ENCODE results near the gene GLTPD2. TPM values are rescaled to one million over a fixed set of nuclear protein-coding genes. Genes with fewer than 3 reads are reported as not detected.

GLTPD2 gene
- total and polyA plus RNA-seq, 2 donors (not counting 1 experiment from before 2014, with no cell fraction given), result not detected

DNA sequence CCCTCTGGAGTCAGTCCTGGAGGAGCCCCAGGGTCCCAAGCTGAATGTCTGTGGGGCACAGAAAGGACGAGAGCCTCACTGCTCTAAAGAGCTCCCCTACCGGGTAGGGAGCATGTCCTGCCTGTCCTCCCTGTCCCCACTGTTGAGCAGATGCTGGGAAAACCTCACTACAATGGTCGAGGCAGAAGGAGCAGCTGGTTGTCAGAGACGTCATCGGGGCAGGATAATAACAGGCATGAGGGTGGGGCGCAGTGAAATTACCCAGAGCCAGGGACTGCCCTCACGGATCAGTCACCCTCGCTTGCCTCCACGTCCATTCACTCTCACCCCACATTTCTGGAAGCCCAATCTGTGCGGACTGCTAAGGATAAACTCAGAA is 16.5 kb upstream of the GLTPD2 start:
- Histone ChIP-seq H3K9ac (ENCODE audit: low read length) (no peak overlapping the region), H3K27ac (ENCODE audit: low read length in 2 of 2) (no peak overlapping the region), H3K27me3 (replicated peaks in 1 of 4; ENCODE audit: control extremely low read depth in 1 of 4, control insufficient read depth in 3 of 4, insufficient read depth in 4 of 4, low read length in 3 of 4) (peaks cover 0 to 4% (median 0%) of the 10 kb centered on the region in 4 experiments), H3K9me3 (ENCODE audit: control extremely low read depth in 1 of 3, control insufficient read depth in 2 of 3, insufficient read depth in 1 of 3, low read length in 2 of 3) (no peaks in the 10 kb centered on the region), H4K20me1 (ENCODE audit: control insufficient read depth, insufficient read depth, low read length, poor library complexity, severe bottlenecking) (no peaks in the 10 kb centered on the region), H3K36me3 (replicated peaks in 1 of 2; ENCODE audit: control extremely low read depth in 1 of 2, control insufficient read depth in 1 of 2, extremely low read depth in 1 of 2, insufficient read depth in 2 of 2, low read length in 1 of 2) (no peaks in the 10 kb centered on the region), H3K4me3 (ENCODE audit: control extremely low read depth in 1 of 5, extremely low read depth in 1 of 5, insufficient read depth in 1 of 5, low read depth in 2 of 5, low read length in 4 of 5) (no peak overlapping the region), H2AFZ (ENCODE audit: insufficient read depth, low read depth, low read length, poor library complexity, severe bottlenecking) (no peak overlapping the region), H3K4me2 (replicated peaks; ENCODE audit: low read depth, low read length, poor library complexity, severe bottlenecking) (no peak overlapping the region), H3K79me2 (ENCODE audit: control insufficient read depth, insufficient read depth, low read length) (no peaks in the 10 kb centered on the region), H3K4me1 (ENCODE audit: control insufficient read depth in 2 of 2, insufficient read depth in 2 of 2, low read length in 2 of 2) (peaks cover 3 to 10% of the 10 kb centered on the region in 2 donors)
- ATAC-seq (ENCODE audit: low read depth) (no peak), DNase-seq (no peak)
- intact Hi-C loops (cut with micrococcal nuclease), result no loop called here
- 80% methylated on average over 7 of the region's 10 CpGs for WGBS (ENCODE audit: insufficient coverage)
- Mint-ChIP-seq H3K27me3 (peaks cover 10% of the 10 kb centered on the region), H3K4me1 (peaks cover 9% of the 10 kb centered on the region), H3K9me3 (ENCODE audit: insufficient read depth) (no peaks in the 10 kb centered on the region), H3K4me3 (no peak overlapping the region), H3K27ac (no peak overlapping the region)
- POLR2A ChIA-PET, result no interaction called here
- no peak for TF ChIP-seq EZH2 (IDR thresholded peaks at IDR 0.05; ENCODE audit: borderline replicate concordance, insufficient read depth, low read depth, low read length, poor library complexity, severe bottlenecking)
- TF ChIP-seq, protein P1, sequence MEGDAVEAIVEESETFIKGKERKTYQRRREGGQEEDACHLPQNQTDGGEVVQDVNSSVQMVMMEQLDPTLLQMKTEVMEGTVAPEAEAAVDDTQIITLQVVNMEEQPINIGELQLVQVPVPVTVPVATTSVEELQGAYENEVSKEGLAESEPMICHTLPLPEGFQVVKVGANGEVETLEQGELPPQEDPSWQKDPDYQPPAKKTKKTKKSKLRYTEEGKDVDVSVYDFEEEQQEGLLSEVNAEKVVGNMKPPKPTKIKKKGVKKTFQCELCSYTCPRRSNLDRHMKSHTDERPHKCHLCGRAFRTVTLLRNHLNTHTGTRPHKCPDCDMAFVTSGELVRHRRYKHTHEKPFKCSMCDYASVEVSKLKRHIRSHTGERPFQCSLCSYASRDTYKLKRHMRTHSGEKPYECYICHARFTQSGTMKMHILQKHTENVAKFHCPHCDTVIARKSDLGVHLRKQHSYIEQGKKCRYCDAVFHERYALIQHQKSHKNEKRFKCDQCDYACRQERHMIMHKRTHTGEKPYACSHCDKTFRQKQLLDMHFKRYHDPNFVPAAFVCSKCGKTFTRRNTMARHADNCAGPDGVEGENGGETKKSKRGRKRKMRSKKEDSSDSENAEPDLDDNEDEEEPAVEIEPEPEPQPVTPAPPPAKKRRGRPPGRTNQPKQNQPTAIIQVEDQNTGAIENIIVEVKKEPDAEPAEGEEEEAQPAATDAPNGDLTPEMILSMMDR (IDR thresholded peaks at IDR 0.05), result no peak
- CTCF ChIA-PET, result interaction anchor here (1.4 kb wide), 1 partner anchor 24 kb away, joined by 4 read pairs; no protein-coding TSS in a partner anchor

DNA sequence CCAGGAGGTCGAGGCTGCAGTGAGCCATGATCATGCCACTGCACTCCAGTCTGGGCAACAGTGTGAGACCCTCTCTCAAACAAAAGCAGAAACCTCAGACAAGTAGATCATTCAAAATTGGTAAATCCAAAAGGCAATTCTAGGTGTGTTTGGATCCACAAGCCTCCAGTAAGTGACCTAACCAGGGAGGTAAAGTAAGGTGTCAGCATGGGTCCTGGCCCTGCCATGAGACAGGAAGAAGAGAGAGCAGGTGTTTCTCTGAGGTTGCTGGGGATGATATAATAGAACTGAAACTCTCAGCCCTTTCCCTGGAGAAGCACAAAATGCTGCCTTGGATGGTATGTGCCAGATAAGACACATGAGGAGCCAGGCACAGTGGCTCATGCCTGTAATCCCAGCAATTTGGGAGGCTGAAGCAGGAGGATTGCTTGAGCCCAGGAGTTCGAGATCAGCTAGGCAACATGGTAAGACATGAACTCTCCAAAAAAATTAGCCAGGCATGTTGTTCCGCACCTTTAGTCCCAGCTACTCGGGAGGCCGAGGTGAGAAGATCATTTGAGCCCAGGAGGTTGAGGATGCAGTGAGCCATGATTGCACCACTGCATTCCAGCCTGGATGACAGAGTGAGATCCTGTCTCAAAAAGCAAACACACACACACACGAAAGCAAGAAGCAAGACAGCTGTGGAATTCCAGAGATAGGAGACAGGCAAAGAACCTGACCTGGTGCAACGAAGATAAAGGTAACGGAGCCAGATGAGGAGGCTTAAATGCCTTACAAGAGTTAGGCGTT is 10.6 kb upstream of the GLTPD2 start:
- no peaks in the 10 kb centered on the region for H3K9me3 Mint-ChIP-seq (ENCODE audit: insufficient read depth)
- TF ChIP-seq, protein P1 (IDR thresholded peaks at IDR 0.05), result no peak
- no peak for TF ChIP-seq EZH2 (IDR thresholded peaks at IDR 0.05; ENCODE audit: borderline replicate concordance, insufficient read depth, low read depth, low read length, poor library complexity, severe bottlenecking)
- H3K4me3 Mint-ChIP-seq, result no peak overlapping the region
- no peak for DNase-seq
- H3K27me3 ChIP-seq (replicated peaks in 1 of 4; ENCODE audit: control extremely low read depth in 1 of 4, control insufficient read depth in 3 of 4, insufficient read depth in 4 of 4, low read length in 3 of 4), result peaks cover 0 to 19% (median 7%) of the 10 kb centered on the region in 4 experiments
- H3K4me3 ChIP-seq (ENCODE audit: control extremely low read depth in 1 of 5, extremely low read depth in 1 of 5, insufficient read depth in 1 of 5, low read depth in 2 of 5, low read length in 4 of 5), result no peak overlapping the region
- H3K4me1 ChIP-seq (ENCODE audit: control insufficient read depth in 2 of 2, insufficient read depth in 2 of 2, low read length in 2 of 2), result peaks cover 3 to 10% of the 10 kb centered on the region in 2 donors
- no peaks in the 10 kb centered on the region for H3K79me2 ChIP-seq (ENCODE audit: control insufficient read depth, insufficient read depth, low read length)
- H3K27ac ChIP-seq (ENCODE audit: low read length in 2 of 2), result no peak overlapping the region
- H4K20me1 ChIP-seq (ENCODE audit: control insufficient read depth, insufficient read depth, low read length, poor library complexity, severe bottlenecking), result no peaks in the 10 kb centered on the region
- no peak overlapping the region for H2AFZ ChIP-seq (ENCODE audit: insufficient read depth, low read depth, low read length, poor library complexity, severe bottlenecking)
- no peak overlapping the region for H3K27ac Mint-ChIP-seq
- peaks cover 0 to 5% (median 0%) of the 10 kb centered on the region in 3 donors for H3K9me3 ChIP-seq (ENCODE audit: control extremely low read depth in 1 of 3, control insufficient read depth in 2 of 3, insufficient read depth in 1 of 3, low read length in 2 of 3)
- H3K4me2 ChIP-seq (replicated peaks; ENCODE audit: low read depth, low read length, poor library complexity, severe bottlenecking), result no peak overlapping the region
- ChIA-PET CTCF (interaction anchor here (1.7 kb wide), 1 partner anchor 12 kb away, joined by 5 read pairs; no protein-coding TSS in a partner anchor), POLR2A (interaction anchor here (1.0 kb wide), 1 partner anchor 9 kb away, joined by 5 read pairs; no protein-coding TSS in a partner anchor)
- intact Hi-C loops (cut with micrococcal nuclease), result no loop called here
- H3K9ac ChIP-seq (ENCODE audit: low read length), result no peak overlapping the region
- peaks cover 9% of the 10 kb centered on the region for H3K4me1 Mint-ChIP-seq
- WGBS (ENCODE audit: insufficient coverage), result 91% methylated on average over 8 of the region's 9 CpGs
- no peaks in the 10 kb centered on the region for H3K36me3 ChIP-seq (replicated peaks in 1 of 2; ENCODE audit: control extremely low read depth in 1 of 2, control insufficient read depth in 1 of 2, extremely low read depth in 1 of 2, insufficient read depth in 2 of 2, low read length in 1 of 2)
- ATAC-seq (ENCODE audit: low read depth), result no peak
- H3K27me3 Mint-ChIP-seq, result peaks cover 28% of the 10 kb centered on the region
